Keratinocyte (primary cell): ENCODE data around the gene RASIP1. TPM values are rescaled to one million over a fixed set of nuclear protein-coding genes. Genes with fewer than 3 reads are reported as not detected.
"Not testable (repeated sequence)": the region's sequence is repeated elsewhere in the genome, so short reads cannot be mapped to it uniquely, and the experiment has no call there.

Source experiments
- DNase-seq: peaks from one replicate; pipeline ENCODE4 v3.0.0-alpha.2; 2011; ENCODE audit warnings: low read depth, missing footprints, low spot score
- FAIRE-seq: peaks from 2 replicates; lab custom pipeline; 2011; peaks lifted over from hg19 to GRCh38; lab: Jason Lieb, UNC
- H2AFZ ChIP-seq: 2 replicates; pipeline ENCODE4 v1.6.0; 2012; ENCODE audit warnings: low read length, control low read depth, inconsistent platforms; ENCODE audit not compliant: control insufficient read depth
- H3K27ac ChIP-seq: 2 replicates; pipeline ENCODE4 v1.5.1; 2011; ENCODE audit warnings: low read length; ENCODE audit not compliant: control insufficient read depth, insufficient read depth
- H3K27me3 ChIP-seq: 3 replicates; pipeline ENCODE4 v1.6.0; 2011; ENCODE audit warnings: low read length; ENCODE audit not compliant: control insufficient read depth, insufficient read depth; ENCODE audit errors: extremely low read depth
- H3K36me3 ChIP-seq, 2 experiments: 2 replicates in 1 of 2; 3 replicates in 1 of 2; pipeline ENCODE4 v1.5.1; 2011; ENCODE audit warnings: low read length in 2 of 2, mild to moderate bottlenecking in 1 of 2; ENCODE audit not compliant: control insufficient read depth in 2 of 2, insufficient read depth in 2 of 2; ENCODE audit errors: extremely low read depth in 1 of 2
- H3K4me1 ChIP-seq: 3 replicates; pipeline ENCODE4 v1.5.1; 2011; ENCODE audit warnings: low read length; ENCODE audit not compliant: control insufficient read depth, insufficient read depth; ENCODE audit errors: extremely low read depth
- H3K4me2 ChIP-seq: 3 replicates; pipeline ENCODE4 v1.6.0; 2011; ENCODE audit warnings: low read depth, low read length; ENCODE audit not compliant: control insufficient read depth, insufficient read depth; ENCODE audit errors: extremely low read depth
- H3K4me3 ChIP-seq, 3 experiments: fragments of 200-600 bp in 1 of 3; sonication (generic) in 1 of 3; 2 replicates in 2 of 3; 3 replicates in 1 of 3; pipeline ENCODE4 v1.5.1; 2011 to 2016; ENCODE audit warnings: low read length in 3 of 3, mild to moderate bottlenecking in 3 of 3, control low read depth in 2 of 3, inconsistent platforms in 1 of 3, low read depth in 1 of 3, mixed read lengths in 1 of 3, mixed run types in 1 of 3, moderate library complexity in 1 of 3; ENCODE audit not compliant: control insufficient read depth in 2 of 3, insufficient read depth in 2 of 3; ENCODE audit errors: extremely low read depth in 1 of 3
- H3K79me2 ChIP-seq: 2 replicates; pipeline ENCODE4 v1.6.0; 2012; ENCODE audit warnings: low read length; ENCODE audit not compliant: control insufficient read depth, insufficient read depth
- H3K9ac ChIP-seq: 3 replicates; pipeline ENCODE4 v1.6.0; 2011; ENCODE audit warnings: low read length; ENCODE audit not compliant: control insufficient read depth, insufficient read depth; ENCODE audit errors: extremely low read depth
- H3K9me1 ChIP-seq: 3 replicates; pipeline ENCODE4 v1.6.0; 2011; ENCODE audit warnings: low read length; ENCODE audit not compliant: control insufficient read depth, insufficient read depth; ENCODE audit errors: extremely low read depth
- H3K9me3 ChIP-seq: 2 replicates; pipeline ENCODE4 v1.5.1; 2012; ENCODE audit warnings: low read depth, low read length; ENCODE audit not compliant: control insufficient read depth
- H4K20me1 ChIP-seq: 3 replicates; pipeline ENCODE4 v1.6.0; 2011; ENCODE audit warnings: low read length; ENCODE audit not compliant: control insufficient read depth, insufficient read depth; ENCODE audit errors: extremely low read depth
- EZH2 ChIP-seq: IDR thresholded peaks from one replicate; pipeline ENCODE4 v1.6.1; 2012; ENCODE audit warnings: inconsistent platforms, mild to moderate bottlenecking, low read length, moderate library complexity
- dilution Hi-C: fragments of 300-500 bp; cut with MboI; formaldehyde crosslinking; loops from one replicate; pipeline ENCODE4 v1.7.0; 2020; ENCODE audit warnings: low sequenced_read_pairs; ENCODE audit not compliant: extremely low pct_ligation_motif_present
- polyA plus RNA-seq, 5 experiments: library from polyadenylated mRNA; depleted of rRNA in 3 of 5; stranded (reverse) in 3 of 5; stranded (forward) in 1 of 5; unstranded in 1 of 5; fragments of >200 nt; gene quantifications; 1 replicate in 1 of 5; 2 replicates in 3 of 5; 3 replicates in 1 of 5; pipeline versions ENCODE4 v1.2.1 to v1.2.3, GENCODE V29; 2011 to 2012; ENCODE audit warnings: missing spikeins in 2 of 5, low read depth in 1 of 5, low replicate concordance in 1 of 5
- TF ChIP-seq, protein P1 (sequence below), 3 experiments: IDR thresholded peaks in 1 of 3; conservative IDR thresholded peaks in 1 of 3; optimal IDR thresholded peaks in 1 of 3; 2 replicates in 2 of 3; 3 replicates in 1 of 3; pipeline versions ENCODE3 to v1.5.1; 2011; ENCODE audit warnings: low read length in 3 of 3, mild to moderate bottlenecking in 3 of 3, moderate library complexity in 2 of 3, control low read depth in 1 of 3, inconsistent platforms in 1 of 3; ENCODE audit not compliant: insufficient read depth in 2 of 3; ENCODE audit errors: extremely low read depth in 1 of 3

The RASIP1 gene
- polyA plus RNA-seq, 1 donor (not counting 4 experiments of a cell fraction or from before 2014, with no cell fraction given), result 2.3 TPM

DNA sequence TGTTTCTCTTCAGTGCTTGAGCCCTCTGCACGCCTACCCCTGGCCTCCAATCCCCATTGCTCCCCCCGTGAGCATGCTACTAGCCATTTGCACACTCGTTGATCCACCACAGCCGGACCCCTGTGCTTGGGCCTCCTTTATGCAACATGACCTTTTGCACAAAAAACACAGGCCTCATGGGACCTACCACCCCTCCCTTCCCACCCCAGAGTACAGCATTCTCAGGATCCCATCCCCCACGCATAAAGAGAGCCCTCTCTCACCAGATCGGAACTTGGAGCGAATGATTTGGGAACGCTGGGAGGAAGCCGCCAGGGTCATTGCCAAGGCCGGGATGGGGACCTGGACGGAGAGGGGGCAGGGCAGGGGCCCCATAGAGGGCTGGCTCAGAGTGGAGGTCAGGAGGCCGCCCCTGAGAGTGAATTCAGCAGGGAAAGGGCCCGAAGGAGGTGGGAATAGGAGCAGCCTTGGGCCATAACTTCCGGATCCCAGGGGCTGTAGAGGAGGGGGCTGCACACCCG is 21.6 kb downstream of the RASIP1 start:
- dilution Hi-C loops, result no loop called here
- FAIRE-seq, result no peak
- H2AFZ ChIP-seq, result no peak overlapping the region

DNA sequence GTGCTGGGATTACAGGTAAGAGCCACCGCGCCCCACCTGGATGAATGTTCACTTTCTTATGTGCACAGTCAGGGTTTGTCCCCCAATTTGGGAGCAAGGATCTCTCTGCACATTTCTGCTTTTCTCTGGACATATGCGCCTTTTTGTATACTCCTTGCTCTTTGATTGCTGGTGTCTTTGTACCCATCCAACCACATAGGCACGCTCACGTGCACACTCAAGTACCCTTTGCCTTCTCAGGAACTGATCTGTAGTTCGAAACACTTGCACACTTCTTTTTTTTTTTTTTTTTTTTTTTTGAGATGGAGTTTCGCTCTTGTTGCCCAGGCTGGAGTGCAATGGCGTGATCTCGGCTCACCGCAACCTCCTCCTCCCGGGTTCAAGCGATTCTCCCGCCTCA is 22.3 kb downstream of the RASIP1 start:
- H3K4me2 ChIP-seq, H3K79me2 ChIP-seq, H3K27ac ChIP-seq, DNase-seq, H3K9ac ChIP-seq, H3K4me3 ChIP-seq, FAIRE-seq, dilution Hi-C loops, H3K36me3 ChIP-seq, H3K9me3 ChIP-seq, H3K27me3 ChIP-seq, H3K9me1 ChIP-seq, H2AFZ ChIP-seq, H4K20me1 ChIP-seq: not testable (repeated sequence)
- H3K4me1 ChIP-seq, result peaks cover 29% of the 10 kb centered on the region

More for the DNA sequence above, 21.6 kb downstream of the RASIP1 start:
- H3K27ac ChIP-seq, result no peak overlapping the region
- TF ChIP-seq, protein P1, sequence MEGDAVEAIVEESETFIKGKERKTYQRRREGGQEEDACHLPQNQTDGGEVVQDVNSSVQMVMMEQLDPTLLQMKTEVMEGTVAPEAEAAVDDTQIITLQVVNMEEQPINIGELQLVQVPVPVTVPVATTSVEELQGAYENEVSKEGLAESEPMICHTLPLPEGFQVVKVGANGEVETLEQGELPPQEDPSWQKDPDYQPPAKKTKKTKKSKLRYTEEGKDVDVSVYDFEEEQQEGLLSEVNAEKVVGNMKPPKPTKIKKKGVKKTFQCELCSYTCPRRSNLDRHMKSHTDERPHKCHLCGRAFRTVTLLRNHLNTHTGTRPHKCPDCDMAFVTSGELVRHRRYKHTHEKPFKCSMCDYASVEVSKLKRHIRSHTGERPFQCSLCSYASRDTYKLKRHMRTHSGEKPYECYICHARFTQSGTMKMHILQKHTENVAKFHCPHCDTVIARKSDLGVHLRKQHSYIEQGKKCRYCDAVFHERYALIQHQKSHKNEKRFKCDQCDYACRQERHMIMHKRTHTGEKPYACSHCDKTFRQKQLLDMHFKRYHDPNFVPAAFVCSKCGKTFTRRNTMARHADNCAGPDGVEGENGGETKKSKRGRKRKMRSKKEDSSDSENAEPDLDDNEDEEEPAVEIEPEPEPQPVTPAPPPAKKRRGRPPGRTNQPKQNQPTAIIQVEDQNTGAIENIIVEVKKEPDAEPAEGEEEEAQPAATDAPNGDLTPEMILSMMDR (optimal IDR thresholded peaks at IDR 0.05 in 1 of 3, IDR thresholded peaks at IDR 0.05 in 1 of 3, conservative IDR thresholded peaks at IDR 0.05 in 1 of 3; ENCODE audit: extremely low read depth in 1 of 3, insufficient read depth in 2 of 3, low read length in 3 of 3), result no peak
- no peak for TF ChIP-seq EZH2
- no peaks in the 10 kb centered on the region for H3K36me3 ChIP-seq
- H3K9me1 ChIP-seq, result no peaks in the 10 kb centered on the region
- DNase-seq, result no peak
- H3K4me3 ChIP-seq, result no peak overlapping the region
- no peak overlapping the region for H3K4me2 ChIP-seq
- peaks cover 2% of the 10 kb centered on the region for H3K79me2 ChIP-seq
- no peaks in the 10 kb centered on the region for H3K9me3 ChIP-seq
- H3K27me3 ChIP-seq, result no peaks in the 10 kb centered on the region
- H3K9ac ChIP-seq, result no peak overlapping the region
- H3K4me1 ChIP-seq, result peaks cover 22% of the 10 kb centered on the region
- no peaks in the 10 kb centered on the region for H4K20me1 ChIP-seq
